Colon (tissue), 2 donors: ENCODE results near the gene SAP130.
"Not testable (repeated sequence)": the region's sequence is repeated elsewhere in the genome, so short reads cannot be mapped to it uniquely, and the experiment has no call there.

Experiments used
- FAIRE-seq: peaks from 2 replicates; lab custom pipeline; 2012; peaks lifted over from hg19 to GRCh38; lab: Jason Lieb, UNC
- donor health status: control.
- donor health status: control.

SAP130 gene

DNA sequence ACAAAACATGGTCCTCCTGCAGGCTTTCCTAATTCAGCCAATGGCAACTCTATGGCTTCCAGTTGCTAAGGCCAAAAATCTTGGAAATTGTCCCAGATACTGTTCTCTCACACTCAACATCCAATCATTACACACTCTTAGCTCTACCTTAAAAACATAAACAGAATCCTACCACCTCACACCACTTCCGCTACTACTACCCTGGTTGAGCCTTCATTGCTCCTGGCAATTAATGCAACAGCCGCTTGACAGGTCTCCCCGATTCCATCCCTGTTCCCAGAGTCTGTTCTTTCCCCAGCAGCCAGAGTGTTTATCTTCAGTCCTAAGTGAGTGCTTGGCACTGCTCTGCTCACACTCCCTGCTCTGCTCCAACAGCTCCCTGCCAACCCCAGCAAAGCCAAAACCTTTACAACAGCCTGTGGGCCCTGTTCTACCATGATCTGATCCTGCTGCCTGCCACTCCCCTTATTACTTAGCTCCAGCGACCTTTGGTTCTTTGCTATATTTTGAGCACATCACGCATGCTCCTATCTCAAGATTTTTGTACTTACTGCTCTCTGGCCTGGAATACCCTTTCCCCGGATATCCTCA is 74.6 kb downstream of the SAP130 start:
- FAIRE-seq = no peak

DNA sequence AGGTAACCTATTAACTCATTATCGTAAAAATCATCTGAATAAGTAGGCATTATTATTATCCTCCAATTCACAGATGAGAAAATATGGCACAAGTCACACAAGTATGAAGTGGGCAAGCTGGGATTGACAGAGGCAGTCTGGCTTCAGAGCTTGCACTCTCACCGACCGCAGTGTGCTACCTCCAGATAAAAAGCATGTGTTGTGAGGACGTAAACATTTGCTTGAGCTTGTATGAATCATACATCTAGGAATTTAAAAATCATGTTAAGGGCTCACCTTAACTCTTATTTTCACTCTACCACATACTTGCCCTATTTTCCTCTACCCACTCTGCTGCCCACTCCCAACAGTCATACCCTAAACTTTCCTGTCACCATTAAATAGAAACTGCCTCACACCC is 76.8 kb downstream of the SAP130 start:
- FAIRE-seq = no peak

DNA sequence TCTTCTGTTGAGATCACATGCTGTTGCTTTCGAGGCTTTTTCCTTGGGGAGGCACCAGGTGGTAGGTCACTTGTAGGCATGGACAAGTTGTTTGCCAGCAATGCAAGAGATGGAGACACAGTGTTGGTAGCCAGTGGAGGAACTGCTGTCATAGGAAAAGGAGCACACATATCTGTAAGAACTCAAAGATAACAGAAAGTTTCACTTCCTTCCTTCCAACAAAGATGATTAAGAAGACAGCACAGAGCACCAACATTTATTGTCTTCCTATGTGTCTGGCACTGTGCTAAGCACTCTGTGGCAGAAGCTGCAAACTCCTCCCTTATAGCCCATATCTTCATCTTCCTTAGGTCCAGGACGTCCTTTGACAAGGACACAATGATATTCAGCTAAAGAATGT is 77.6 kb downstream of the SAP130 start:
- no peak for FAIRE-seq

DNA sequence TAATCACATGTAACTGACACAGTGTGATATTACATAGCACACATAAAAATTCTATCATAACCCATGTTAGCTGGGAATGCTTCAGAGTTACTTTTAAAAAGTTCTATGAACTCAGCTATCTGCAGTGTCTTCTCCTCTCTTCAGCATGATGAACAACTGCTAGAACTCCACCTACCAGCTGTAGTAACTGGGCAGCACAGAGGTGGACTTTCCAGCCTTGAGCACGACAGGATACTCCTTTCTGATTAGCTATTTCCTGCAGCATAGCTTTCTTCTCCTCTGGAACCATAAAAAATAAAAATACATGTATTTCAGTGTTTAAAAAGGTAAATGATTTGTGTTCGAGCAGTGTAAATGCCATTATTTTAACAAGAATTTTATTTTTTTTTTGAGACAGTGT is 82.6 kb downstream of the SAP130 start:
- no peak for FAIRE-seq

DNA sequence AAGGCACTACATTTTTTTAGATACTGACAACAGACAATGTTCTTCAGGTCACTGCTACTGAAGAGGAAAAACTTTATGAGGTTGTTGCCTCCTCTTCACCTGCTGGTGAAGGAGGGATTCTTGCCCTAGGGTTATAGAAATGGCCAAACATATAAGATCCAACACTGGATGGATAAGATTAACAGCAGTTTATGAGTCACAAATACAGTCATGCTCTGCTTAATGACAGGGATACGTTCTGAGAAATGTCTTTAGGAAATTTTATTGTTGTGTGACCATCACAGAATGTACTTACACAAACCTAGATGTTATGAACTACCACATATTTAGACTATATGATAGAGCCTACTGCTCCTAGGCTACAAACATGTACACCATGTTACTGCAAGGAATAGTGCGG is 84.7 kb downstream of the SAP130 start:
- FAIRE-seq = no peak

DNA sequence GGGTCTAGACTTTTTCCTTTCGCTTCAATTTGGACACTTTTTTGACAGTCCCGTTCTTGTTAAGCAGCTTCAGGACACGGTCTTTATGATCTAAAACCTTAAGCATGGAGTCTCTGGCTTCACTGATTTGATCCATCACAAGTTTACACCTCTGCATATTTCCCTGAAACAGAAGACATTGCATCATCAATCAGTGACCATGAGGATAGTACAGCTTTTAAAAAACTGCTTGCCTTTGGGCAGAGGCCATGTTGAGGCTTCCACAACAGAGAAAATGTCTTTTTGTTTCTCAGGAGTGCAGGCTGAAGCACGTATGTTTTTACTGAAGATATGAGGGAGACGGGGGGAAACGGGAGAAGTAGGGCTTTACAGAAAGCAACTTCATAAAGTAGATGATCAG is 85.9 kb downstream of the SAP130 start:
- no peak for FAIRE-seq

DNA sequence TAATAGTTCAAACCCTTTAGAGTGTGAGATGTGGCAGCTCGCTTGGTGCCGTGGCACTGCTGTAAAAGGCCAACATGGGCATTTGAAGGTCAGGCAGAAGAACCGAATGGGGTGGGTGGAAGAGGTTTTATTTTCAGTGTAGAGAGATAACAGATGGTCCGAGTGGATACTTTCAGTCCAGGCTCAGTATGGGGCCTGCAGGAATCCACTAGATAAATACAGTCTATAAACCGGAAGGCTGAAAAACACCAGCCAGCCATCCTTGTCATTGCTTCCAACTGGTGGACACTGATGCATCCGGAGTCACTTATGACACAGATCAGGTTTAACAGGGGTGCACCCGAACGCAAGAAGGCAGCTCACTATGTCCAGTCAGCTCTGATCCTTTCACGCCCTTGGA is 86.4 kb downstream of the SAP130 start:
- no peak for FAIRE-seq

DNA sequence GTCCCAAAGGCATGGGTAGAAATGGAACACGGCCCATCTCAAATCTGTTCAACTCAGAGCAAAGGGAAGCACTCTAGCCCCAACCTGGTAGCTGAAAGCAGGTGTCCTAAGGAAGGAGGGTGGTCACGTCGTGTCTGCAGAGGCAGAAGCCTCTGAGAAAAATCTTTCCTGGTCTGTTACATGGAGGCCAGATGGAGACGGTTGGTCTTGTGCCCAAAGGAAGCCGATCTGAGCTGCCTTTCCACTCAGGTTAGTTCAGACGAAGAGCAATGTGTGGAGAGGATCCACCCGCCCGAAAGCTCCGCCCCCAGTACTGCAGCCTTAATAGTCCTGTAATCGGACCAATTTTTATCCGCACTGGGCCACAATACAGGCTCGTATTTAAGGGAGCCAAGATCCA is 87.2 kb downstream of the SAP130 start:
- FAIRE-seq = no peak

DNA sequence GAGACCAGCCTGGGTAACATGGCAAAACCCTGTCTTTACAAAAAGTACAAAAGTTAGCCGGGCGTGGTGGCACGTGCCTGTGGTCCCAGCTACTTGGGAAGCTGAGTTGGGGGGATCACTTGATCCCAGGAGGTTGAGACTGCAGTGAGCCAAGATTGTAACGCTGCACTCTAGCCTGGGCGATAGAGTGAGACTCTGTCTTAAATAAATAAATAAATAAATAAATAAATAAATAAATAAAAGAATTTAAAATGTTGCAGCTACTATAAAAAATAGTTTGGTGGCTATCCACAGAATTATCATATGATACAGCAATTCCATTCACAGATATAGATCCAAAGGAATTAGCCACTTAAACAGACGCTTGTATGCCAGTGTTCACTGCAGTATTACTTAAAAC is 92.5 kb downstream of the SAP130 start:
- FAIRE-seq = no peak

DNA sequence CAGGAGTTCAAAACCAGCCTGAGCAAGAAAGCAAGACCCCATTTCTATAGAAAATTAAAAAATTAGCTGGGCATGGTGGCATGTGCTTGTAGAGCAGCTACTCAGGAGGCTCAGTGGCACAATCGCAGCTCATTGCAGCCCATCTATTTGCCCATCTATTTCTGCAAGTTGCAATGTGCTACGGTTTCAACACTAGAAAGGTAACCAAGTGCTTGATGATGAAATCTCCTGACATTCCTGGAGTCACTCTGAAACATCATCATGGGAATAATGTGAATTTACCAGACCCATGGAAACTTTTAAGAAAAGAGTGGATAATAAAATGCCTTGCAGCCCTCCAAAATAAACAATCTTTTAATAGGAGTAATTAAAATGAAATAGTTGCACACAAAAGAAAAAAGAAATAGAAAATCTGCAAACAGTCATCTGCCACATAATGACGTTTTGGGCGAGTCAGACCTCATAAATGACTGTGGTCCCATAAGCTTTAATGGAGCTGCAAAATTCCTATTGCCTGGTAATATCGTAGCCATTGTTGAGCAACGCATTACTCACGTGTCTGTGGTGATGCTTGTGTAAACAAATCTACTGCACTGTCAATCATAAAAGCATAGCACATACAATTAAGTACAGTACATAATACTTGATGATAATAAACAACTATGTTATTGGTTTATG is 95.5 kb downstream of the SAP130 start:
- FAIRE-seq = no peak

DNA sequence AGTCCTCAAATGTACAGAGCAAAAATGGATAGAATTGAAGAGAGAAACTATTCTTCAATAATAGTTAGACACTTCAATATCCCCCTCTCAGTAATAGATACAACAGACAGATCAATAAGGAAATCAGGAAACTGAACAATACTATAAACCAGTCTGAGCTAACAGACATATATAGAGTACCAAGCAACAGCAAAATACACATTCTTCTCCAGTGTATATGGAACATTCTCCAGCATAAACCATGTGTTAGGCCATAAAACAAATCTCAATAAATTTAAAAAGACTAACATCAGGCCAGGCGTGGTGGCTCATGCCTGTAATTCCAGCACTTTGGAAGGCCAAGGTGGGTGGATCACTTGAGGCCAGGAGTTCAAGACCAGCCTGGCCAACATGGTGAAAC is 98.4 kb downstream of the SAP130 start:
- no peak for FAIRE-seq

DNA sequence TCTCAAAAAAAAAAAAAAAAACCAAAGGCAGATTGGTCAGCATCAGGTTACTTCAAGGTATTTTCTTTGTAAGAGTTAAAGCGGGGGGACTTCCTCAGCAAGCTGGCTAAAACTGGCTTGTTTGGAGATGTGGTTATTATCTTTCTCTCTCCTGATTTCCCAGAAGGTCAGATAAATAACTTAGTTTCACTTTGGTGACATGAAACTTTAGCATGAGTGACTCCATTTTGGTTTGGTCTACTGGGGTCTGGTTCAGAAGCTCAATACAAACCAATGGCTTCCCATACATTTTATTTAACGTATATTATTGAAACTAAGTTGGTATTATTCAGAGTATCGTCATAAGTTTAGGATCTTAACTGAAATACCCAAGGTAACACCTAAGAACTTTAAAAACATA is 100.5 kb downstream of the SAP130 start:
- FAIRE-seq = no peak

DNA sequence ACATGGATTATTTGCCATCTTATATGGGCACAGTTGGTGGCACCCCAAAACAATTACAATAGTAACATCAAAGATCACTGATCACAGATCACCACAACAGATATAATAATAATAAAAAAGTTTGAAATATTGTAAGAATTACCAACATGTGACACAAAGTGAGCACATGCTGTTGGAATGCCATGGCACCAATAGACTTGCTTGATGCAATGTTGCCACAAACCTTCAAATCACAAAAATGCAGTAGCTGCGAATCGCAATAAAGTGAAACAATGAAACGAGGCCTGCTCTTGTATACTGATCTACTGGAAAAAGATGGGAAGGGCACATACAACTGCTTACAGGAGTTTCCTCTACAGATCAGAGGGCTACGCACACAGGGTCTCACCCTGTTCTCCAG is 109.9 kb downstream of the SAP130 start:
- no peak for FAIRE-seq

DNA sequence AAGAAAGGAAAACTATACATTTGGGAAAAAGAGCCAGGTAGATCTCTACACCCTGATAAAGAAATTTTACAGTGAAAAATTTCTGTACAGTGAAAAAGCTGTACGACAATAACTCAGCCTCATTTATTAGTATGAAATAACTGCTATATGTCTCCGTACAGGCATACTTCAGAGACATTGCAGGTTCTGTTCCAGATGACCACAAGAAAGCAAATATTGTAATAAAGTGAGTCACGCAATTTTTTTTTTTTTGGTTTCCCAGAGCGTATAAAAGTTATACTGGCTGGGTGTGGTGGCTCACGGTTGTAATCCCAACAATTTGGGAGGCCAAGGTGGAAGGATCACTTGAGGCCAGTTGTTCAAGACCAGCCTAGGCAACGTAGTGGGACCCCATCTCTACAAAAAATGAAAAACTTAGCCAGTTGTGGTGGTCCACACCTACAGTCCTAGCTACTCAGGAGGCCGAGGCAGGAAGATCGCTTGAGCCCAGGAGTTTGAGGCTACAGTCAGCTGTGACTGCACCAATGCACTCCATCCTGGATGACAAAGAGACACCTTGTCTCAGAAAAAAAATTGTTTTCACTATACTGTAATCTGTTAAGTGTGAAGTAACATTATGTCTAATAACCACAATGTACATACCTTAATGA is 113.9 kb downstream of the SAP130 start:
- FAIRE-seq = no peak

DNA sequence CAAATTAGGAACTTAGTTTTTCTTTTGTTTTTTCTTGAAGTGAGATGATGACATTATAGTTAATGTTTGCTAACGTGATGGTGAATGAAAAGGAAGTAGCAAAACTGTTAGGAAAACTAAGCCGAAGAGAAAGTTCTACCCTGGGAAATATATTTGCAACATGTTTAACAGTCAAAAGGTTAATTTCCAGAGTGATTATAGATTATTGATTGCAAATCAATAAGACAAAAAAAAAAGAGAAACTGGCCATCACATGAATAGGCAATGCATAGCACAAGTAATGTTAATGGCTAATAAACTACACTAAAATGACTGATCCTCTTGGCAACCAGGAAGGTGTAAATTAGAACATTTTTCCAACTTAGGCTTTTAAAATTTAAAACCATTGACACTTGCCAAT is 116.1 kb downstream of the SAP130 start:
- FAIRE-seq = no peak

DNA sequence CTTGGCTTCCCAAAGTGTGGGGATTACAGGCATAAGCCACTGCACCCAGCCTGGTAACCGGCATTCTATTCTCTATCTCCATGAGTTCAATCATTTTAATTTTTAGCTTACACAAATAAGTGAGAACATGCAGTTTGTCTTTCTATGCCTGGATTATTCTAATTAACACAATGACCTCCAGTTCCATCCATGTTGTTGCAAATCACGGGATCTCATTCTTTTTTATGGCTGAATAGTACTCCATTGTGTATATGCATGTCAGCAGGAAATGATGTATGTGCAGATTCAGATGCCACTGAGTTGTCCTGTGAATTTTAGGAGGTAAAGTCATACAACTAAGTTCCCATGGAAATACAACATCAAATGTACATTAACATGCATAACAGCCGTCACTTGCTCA is 117.4 kb downstream of the SAP130 start:
- FAIRE-seq = no peak

DNA sequence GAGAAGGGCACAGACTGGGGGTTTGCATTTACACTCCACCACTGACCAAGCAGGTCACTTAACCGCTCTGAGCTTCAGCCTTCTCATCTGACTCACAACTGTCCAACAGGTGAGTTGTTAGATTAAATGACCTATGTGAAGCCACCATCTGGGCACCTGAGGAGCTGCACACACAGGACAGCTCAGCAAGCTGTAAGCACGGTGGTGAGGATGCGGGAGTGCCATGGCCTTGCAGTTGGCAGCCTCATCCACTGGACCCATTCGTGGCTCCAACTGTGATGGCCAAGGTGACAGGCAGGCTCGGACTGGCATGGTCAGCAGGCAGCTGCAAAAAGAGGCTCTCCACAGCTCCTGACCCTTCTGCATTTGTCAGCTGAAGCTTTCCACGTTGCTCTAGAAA is 118.8 kb downstream of the SAP130 start:
- FAIRE-seq = no peak

DNA sequence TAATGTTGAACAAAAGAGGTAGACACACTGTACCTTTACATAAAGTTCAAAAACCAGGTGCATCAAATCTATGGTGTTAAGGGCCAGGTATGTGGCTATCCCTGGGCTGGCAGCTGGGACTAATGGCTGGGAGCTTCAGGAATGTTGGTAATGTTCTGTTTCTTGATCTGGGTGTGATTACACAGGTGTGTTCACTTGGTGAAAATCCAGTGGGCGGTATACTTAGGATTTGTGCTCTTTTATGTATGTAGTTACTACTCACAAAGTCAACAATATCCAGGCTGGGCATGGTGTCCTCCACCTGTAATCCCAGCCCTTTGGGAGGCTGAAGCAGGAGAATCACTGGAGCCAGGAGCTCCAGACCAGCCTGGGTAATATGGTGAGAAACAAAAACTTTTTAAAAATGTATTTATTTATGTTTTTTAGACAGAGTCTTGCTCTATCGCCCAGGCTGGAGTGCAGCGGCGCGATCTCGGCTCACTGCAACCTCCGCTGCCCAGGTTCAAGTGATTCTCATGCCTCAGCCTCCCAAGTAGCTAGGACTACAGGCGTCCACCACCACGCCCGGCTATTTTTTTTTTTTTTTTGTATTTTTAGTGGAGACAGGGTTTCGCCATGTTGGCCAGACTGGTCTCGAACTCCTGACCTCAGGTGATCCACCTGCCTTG is 120.0 kb downstream of the SAP130 start:
- FAIRE-seq = not testable (repeated sequence)

DNA sequence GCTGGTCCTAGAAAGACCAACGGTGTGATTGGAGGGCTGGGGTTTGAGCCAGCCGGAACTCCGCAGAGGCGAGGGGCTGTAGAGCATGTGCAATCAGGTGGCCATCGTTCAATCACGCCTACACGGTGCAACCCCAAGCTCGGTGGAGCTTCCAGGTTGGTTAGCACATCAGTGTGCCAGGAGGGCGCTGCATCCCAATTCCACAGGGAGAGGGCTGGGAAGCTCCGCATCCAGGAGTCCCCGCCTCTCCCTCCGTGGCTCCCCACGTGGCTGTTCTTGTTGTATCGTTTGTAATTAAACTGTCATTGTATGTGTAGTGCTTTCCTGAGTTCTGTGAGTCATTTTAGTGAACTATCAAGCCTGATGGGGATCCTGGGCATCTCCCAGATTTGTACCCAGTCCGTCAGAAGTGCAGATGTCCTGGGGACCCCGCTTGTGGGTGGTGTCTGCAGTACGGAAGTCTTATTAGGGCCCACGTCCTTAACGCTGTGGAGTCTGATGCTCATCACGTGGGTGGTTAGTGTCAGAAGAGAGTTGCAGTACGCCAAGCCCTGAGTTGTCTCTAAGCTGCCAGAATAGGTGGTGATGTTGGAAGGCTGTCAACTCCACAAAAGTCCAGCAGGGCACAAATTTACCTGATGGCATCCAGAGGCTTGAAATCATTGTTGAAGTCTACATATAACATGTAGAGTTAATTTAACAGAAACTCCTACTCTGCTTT is 121.5 kb downstream of the SAP130 start:
- FAIRE-seq = no peak

DNA sequence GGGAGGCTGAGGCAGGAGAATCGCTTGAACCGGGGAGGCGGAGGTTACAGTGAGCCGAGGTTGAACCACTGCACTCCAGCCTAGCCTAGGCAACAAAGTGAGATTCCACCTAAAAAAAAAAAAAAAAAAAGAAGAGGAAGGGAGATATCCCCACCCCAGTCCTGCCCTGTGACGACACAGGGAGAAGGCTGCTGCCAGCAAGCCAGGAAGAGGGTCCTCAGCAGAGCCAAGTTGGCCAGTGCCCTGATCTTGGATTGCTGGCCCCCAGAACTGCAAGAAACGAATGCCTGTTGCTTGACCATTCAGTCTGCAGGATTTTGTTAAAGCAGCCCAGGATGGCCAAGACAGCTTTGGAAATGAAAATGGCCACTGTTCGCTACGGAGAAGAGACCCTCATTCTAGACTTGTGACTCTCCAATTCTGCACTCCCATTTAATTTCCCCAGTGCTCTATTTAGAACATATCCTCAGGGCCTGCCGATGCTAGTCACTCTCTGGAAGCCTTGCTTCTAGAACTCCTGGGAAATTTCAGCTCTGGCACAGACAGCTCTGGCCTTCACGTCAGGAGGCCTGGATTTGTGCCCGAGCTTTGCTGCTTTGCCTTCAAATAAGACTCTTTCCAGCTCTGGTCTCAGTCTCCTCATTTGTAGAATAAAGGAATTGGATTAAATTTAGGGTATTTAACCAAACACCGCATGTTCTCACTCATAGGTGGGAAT is 126.4 kb downstream of the SAP130 start:
- FAIRE-seq = no peak

DNA sequence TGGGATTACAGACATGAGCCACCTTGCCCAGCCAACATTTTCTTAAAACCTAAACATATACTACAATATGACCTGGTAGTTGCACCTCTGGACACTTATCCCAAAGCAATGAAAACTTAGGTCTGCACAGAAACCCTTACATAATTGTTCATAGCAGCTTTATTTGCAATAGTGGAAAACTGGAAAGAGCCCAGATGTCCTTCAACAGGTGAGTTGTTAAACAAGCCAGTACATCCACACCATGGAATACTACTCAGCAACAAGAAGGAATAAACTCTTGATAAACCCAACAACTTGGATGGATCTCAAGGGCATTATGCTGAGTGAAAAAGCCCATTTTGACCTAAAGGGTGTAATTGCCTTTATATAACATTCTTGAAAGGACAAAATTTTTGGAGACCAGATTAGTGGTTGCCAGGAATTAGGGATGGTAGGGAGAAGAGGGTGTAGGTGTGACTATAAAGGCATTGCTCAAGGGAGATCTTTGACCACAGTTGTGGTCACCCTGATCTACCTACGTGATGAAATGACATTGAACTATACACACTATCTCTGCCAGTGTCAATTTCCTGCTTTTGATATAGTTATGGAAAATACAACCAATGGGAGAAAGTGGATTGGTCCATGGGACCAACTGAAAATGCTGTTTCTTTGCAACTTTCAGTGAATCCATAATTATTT is 130.2 kb downstream of the SAP130 start:
- no peak for FAIRE-seq
